ENCODE data around the gene MTM1.

The MTM1 gene

GRCh38 chrX:150530821-150531220, 37.6 kb upstream of the MTM1 start:
- ChIA-PET CTCF (no interaction called here), POLR2A (ENCODE audit: low non-redundant PET) (no interaction called here)
- no peak overlapping the region for H3K27ac ChIP-seq
- no peak for TF ChIP-seq CTCF (conservative IDR thresholded peaks at IDR 0.05; ENCODE audit: low read depth)
- no peak for DNase-seq (ENCODE audit: low spot score)

- no peak overlapping the region for H3K27ac ChIP-seq
- ChIA-PET POLR2A (ENCODE audit: low non-redundant PET) (no interaction called here), CTCF (interaction anchor here (0.7 kb wide), 1 partner anchor 187 kb away, joined by 3 read pairs; no protein-coding TSS in a partner anchor)
- no peak for DNase-seq (ENCODE audit: low spot score)
- TF ChIP-seq CTCF (conservative IDR thresholded peaks at IDR 0.05; ENCODE audit: low read depth) = no peak
Observed at GRCh38 chrX:150531467-150531866, 37.0 kb upstream of the MTM1 start.

- ChIA-PET CTCF (no interaction called here), POLR2A (ENCODE audit: low non-redundant PET) (no interaction called here)
- DNase-seq (ENCODE audit: low spot score) = no peak
- no peak for TF ChIP-seq CTCF (conservative IDR thresholded peaks at IDR 0.05; ENCODE audit: low read depth)
- no peak overlapping the region for H3K27ac ChIP-seq
Observed at GRCh38 chrX:150533863-150534262, 34.6 kb upstream of the MTM1 start.

GRCh38 chrX:150536455-150537116, 31.8 kb upstream of the MTM1 start:
- no peak for DNase-seq (ENCODE audit: low spot score)
- no peak for TF ChIP-seq CTCF (conservative IDR thresholded peaks at IDR 0.05; ENCODE audit: low read depth)
- no peak overlapping the region for H3K27ac ChIP-seq
- POLR2A ChIA-PET (ENCODE audit: low non-redundant PET) = no interaction called here
- CTCF ChIA-PET = no interaction called here

- ChIA-PET CTCF (no interaction called here), POLR2A (ENCODE audit: low non-redundant PET) (no interaction called here)
- no peak for DNase-seq (ENCODE audit: low spot score)
- TF ChIP-seq CTCF (conservative IDR thresholded peaks at IDR 0.05; ENCODE audit: low read depth) = no peak
- no peak overlapping the region for H3K27ac ChIP-seq
Observed at GRCh38 chrX:150537851-150538250, 30.6 kb upstream of the MTM1 start.

- ChIA-PET POLR2A (ENCODE audit: low non-redundant PET) (no interaction called here), CTCF (no interaction called here)
Observed at GRCh38 chrX:150540965-150541364, 27.5 kb upstream of the MTM1 start.

More at GRCh38 chrX:150540965-150541364, 27.5 kb upstream of the MTM1 start:
- no peak overlapping the region for H3K27ac ChIP-seq
- DNase-seq (ENCODE audit: low spot score) = no peak
- no peak for TF ChIP-seq CTCF (conservative IDR thresholded peaks at IDR 0.05; ENCODE audit: low read depth)

Measured in RWPE1 (cell line).